Stimulated activated naive CD8-positive, alpha-beta T cell treated with anti-CD3 and anti-CD28 coated beads, Interleukin-15, Interleukin-2, amounts not matched to agents 100 ng/mL and 50 ng/mL, for 24 hours (primary cell): ENCODE data around the gene SEZ6L.

Source experiments
- H3K27ac Mint-ChIP-seq: one replicate; pipeline ENCODE4 v1.8.0; 2021; ENCODE audit warnings: mild to moderate bottlenecking, mixed read lengths
- H3K27me3 Mint-ChIP-seq: one replicate; pipeline ENCODE4 v1.8.0; 2021; ENCODE audit warnings: mixed read lengths
- H3K36me3 Mint-ChIP-seq: one replicate; pipeline ENCODE4 v1.8.0; 2021; ENCODE audit warnings: low read depth, mixed read lengths
- H3K4me1 Mint-ChIP-seq: one replicate; pipeline ENCODE4 v1.8.0; 2021; ENCODE audit warnings: low read depth, mixed read lengths
- H3K4me3 Mint-ChIP-seq: one replicate; pipeline ENCODE4 v1.8.0; 2021; ENCODE audit warnings: mild to moderate bottlenecking, mixed read lengths
- H3K9me3 Mint-ChIP-seq: one replicate; pipeline ENCODE4 v1.8.0; 2021; ENCODE audit warnings: mixed read lengths

Gene SEZ6L

GRCh38 chr22:26286091-26286820 is 117.0 kb downstream of the SEZ6L start:
- H3K9me3 Mint-ChIP-seq, result no peaks in the 10 kb centered on the region

GRCh38 chr22:26287382-26288225 is 118.3 kb downstream of the SEZ6L start:
- no peaks in the 10 kb centered on the region for H3K36me3 Mint-ChIP-seq
- H3K27me3 Mint-ChIP-seq, result peaks cover 4% of the 10 kb centered on the region
- no peaks in the 10 kb centered on the region for H3K4me1 Mint-ChIP-seq
- H3K4me3 Mint-ChIP-seq, result no peak overlapping the region
- no peaks in the 10 kb centered on the region for H3K9me3 Mint-ChIP-seq
- no peak overlapping the region for H3K27ac Mint-ChIP-seq

More at GRCh38 chr22:26286091-26286820, 117.0 kb downstream of the SEZ6L start:
- no peaks in the 10 kb centered on the region for H3K4me1 Mint-ChIP-seq
- peaks cover 8% of the 10 kb centered on the region for H3K27me3 Mint-ChIP-seq
- H3K4me3 Mint-ChIP-seq, result no peak overlapping the region
- H3K27ac Mint-ChIP-seq, result no peak overlapping the region
- H3K36me3 Mint-ChIP-seq, result no peaks in the 10 kb centered on the region

DNA sequence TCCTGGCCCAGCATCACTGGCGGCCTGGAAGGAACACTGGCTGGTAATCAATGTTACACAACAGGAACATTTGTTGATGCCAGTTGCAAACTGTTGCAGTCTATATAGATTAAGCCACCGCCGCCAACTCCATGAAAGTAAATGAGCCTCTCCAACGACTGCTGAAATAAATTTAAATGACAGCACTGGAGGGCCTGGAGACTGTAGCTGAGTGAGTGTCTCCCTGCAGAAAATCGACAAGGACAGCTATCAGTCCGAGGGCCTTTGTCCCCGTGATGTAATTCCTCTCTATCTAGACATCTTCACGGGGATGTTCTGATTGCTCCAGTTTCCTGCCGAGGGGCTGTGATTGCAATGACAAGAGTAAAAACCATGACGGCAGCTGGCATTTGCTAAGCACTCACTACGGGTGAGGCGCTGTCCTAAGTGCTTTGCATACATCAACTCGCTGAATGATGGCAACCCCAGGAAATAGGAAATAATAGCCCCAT is 120.4 kb downstream of the SEZ6L start:
- Mint-ChIP-seq H3K9me3 (no peaks in the 10 kb centered on the region), H3K4me1 (peaks cover 8% of the 10 kb centered on the region), H3K27ac (no peak overlapping the region), H3K27me3 (peaks cover 4% of the 10 kb centered on the region), H3K4me3 (no peak overlapping the region), H3K36me3 (no peaks in the 10 kb centered on the region)

DNA sequence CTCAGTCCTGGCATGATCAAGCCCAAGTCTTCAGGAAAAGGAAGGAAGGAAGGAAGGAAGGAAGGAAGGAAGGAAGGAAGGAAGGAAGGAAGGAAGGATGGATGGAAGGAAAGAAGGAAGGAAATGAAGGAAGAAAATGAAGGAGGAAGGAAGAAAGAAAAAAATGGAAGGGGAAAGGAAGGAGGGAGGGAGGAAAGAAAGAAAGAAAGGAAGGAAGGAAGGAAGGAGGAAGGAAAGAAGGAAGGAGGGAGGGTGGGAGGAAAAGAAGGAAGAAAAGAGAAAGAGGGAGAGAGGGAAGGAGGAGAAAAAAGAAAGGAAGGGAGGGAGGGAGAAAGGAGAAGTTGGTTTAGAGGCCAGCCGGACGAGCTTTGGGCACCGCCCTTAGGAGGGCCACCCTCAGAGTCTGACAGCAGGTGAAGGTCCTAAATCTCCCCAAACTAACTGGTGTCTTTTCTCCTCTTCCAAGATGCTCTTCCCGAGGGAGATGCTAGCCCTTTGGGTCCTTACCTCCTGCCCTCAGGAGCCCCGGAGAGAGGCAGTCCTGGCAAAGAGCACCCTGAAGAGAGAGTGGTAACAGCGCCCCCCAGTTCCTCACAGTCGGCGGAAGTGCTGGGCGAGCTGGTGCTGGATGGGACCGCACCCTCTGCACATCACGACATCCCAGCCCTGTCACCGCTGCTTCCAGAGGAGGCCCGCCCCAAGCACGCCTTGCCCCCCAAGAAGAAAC is 122.8 kb downstream of the SEZ6L start:
- H3K27me3 Mint-ChIP-seq, result peaks cover 2% of the 10 kb centered on the region
- no peaks in the 10 kb centered on the region for H3K36me3 Mint-ChIP-seq
- H3K4me3 Mint-ChIP-seq, result no peak overlapping the region
- H3K27ac Mint-ChIP-seq, result no peak overlapping the region
- H3K9me3 Mint-ChIP-seq, result no peaks in the 10 kb centered on the region
- peaks cover 15% of the 10 kb centered on the region for H3K4me1 Mint-ChIP-seq

DNA sequence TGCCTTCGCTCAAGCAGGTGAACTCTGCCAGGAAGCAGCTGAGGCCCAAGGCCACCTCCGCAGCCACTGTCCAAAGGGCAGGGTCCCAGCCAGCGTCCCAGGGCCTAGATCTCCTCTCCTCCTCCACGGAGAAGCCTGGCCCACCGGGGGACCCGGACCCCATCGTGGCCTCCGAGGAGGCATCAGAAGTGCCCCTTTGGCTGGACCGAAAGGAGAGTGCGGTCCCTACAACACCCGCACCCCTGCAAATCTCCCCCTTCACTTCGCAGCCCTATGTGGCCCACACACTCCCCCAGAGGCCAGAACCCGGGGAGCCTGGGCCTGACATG is 123.4 kb downstream of the SEZ6L start:
- Mint-ChIP-seq H3K4me1 (peaks cover 15% of the 10 kb centered on the region), H3K4me3 (no peak overlapping the region)

DNA sequence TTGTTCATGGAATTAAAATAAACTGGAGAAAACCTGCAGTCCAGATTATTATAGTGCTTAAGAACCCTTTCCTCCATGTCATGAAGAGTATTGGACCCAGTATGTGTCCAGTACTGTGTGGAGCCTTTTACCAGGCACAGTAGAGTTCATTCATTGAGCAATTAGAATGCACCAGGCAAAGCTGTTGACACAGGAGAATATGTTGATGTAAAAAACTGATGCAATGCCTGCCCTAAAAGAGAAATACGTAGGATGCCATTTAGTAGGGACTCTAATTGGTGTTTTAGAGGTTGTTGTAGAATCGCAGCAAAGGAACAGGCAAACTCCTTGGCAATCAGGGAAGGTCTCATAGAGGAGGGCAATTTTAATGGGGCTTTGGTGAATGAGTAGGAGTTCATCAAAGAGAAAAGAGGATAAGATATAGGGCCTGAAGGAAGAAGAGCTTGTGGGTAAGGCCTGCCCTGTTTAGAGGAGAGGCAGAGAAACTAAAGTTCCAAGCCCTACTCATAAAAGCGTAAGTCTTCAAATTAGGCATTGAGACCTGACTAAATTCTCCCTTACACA is 126.4 kb downstream of the SEZ6L start:
- Mint-ChIP-seq H3K4me1 (peaks cover 15% of the 10 kb centered on the region), H3K4me3 (no peak overlapping the region), H3K36me3 (no peaks in the 10 kb centered on the region), H3K27ac (no peak overlapping the region), H3K27me3 (no peaks in the 10 kb centered on the region), H3K9me3 (no peaks in the 10 kb centered on the region)

More for the DNA sequence above, 123.4 kb downstream of the SEZ6L start:
- Mint-ChIP-seq H3K27ac (no peak overlapping the region), H3K36me3 (no peaks in the 10 kb centered on the region), H3K9me3 (no peaks in the 10 kb centered on the region), H3K27me3 (no peaks in the 10 kb centered on the region)

DNA sequence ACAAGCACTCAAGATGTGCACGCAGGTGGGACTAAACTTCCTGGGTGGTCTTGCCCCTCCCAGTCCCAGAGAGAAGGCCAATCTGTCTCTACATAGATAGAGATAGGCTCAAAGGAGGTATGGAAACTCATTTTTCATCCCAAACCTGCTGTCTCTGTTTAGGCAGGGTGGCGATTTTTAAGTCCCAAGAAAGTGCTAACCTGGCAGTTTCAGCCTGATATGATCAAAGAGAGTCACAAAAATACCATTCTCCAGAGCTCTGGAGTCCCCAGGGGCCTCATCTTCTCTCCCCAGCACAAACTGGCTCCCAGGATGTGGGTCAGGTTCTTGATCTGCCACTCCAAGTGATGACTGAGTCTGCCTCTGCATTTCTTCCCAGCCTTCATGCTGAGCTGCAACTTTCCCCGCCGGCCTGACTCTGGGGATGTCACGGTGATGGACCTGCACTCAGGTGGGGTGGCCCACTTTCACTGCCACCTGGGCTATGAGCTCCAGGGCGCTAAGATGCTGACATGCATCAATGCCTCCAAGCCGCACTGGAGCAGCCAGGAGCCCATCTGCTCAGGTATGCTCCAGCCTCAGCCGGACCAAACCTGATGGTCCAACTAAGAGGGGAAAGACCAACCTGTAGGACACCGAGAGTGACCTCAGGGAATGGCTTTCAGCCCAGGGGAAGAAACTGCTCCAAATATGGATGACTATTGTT is 129.5 kb downstream of the SEZ6L start:
- H3K9me3 Mint-ChIP-seq, result no peaks in the 10 kb centered on the region
- peaks cover 20% of the 10 kb centered on the region for H3K27me3 Mint-ChIP-seq
- H3K4me1 Mint-ChIP-seq, result peaks cover 15% of the 10 kb centered on the region
- no peaks in the 10 kb centered on the region for H3K36me3 Mint-ChIP-seq
- H3K4me3 Mint-ChIP-seq, result no peak overlapping the region
- H3K27ac Mint-ChIP-seq, result no peak overlapping the region

- Mint-ChIP-seq H3K9me3 (no peaks in the 10 kb centered on the region), H3K27me3 (peaks cover 42% of the 10 kb centered on the region), H3K36me3 (no peaks in the 10 kb centered on the region), H3K4me1 (no peaks in the 10 kb centered on the region), H3K4me3 (no peak overlapping the region), H3K27ac (no peak overlapping the region)
These were observed 133.5 kb downstream of the SEZ6L start for GRCh38 chr22:26302726-26303125.

DNA sequence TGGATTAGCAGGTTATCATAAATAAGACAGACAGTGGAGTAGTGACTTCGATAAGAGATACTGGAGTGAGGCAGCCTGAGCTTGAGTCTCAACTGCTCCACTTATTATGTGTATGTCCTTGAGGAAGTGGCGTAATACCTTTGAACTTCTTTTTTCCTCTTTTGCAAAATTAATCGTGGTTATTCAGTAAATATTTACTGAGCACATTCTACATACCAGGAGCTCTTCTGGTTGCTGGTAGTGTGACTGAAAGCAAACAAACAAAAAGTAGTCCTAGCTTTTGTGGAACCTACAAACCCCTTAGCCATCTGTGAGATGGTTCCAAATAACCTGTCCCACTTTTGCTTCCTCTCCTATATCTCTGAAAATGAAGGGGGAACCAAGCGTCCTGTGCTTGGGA is 134.2 kb downstream of the SEZ6L start:
- H3K27me3 Mint-ChIP-seq, result peaks cover 47% of the 10 kb centered on the region
- H3K4me1 Mint-ChIP-seq, result no peaks in the 10 kb centered on the region
- H3K27ac Mint-ChIP-seq, result no peak overlapping the region
- H3K36me3 Mint-ChIP-seq, result no peaks in the 10 kb centered on the region
- no peaks in the 10 kb centered on the region for H3K9me3 Mint-ChIP-seq
- H3K4me3 Mint-ChIP-seq, result no peak overlapping the region

DNA sequence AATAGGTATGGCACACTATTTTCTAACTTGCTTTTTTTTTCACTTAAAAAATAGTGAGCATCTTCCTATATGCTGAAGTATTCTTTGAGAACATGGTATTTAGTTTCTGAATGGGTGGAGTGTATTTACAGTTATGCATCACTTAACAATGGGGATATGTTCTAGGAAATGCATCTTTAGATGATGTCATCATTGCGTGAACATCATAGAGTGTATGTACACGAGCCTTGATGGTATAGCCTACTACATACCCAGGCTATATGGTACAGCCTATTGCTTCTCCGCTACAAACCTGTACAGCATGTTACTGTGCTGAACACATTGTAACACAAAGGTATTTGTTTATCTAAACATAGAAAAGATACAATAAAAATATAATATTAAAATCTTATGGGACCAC is 135.5 kb downstream of the SEZ6L start:
- H3K27me3 Mint-ChIP-seq, result peaks cover 49% of the 10 kb centered on the region

DNA sequence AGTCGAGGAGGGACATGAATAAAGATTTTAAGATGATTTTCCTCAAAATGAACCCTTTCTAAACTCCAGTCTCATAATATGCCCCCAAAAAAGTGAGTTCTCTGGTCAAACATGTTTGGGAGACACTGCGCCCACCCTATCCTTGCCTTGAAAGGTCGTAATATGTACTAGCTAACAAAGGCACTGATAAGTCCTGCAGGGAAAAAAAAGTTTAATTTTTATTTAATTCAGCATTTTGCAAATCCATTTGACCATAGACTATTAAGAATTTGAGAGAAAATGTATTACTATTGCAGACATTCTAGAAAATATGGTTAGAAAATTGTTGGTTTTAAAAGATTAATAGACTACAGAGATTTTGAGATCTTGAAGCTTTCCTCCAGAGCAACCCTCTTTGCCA is 139.2 kb downstream of the SEZ6L start:
- H3K4me3 Mint-ChIP-seq, result no peak overlapping the region
- H3K27ac Mint-ChIP-seq, result no peak overlapping the region
- H3K36me3 Mint-ChIP-seq, result no peaks in the 10 kb centered on the region
- no peaks in the 10 kb centered on the region for H3K4me1 Mint-ChIP-seq
- no peaks in the 10 kb centered on the region for H3K9me3 Mint-ChIP-seq
- H3K27me3 Mint-ChIP-seq, result peaks cover 33% of the 10 kb centered on the region

More for the DNA sequence above, 135.5 kb downstream of the SEZ6L start:
- H3K4me1 Mint-ChIP-seq, result no peaks in the 10 kb centered on the region
- no peaks in the 10 kb centered on the region for H3K36me3 Mint-ChIP-seq
- no peaks in the 10 kb centered on the region for H3K9me3 Mint-ChIP-seq
- H3K27ac Mint-ChIP-seq, result no peak overlapping the region
- H3K4me3 Mint-ChIP-seq, result no peak overlapping the region

- H3K4me3 Mint-ChIP-seq, result no peak overlapping the region
- no peaks in the 10 kb centered on the region for H3K4me1 Mint-ChIP-seq
- no peaks in the 10 kb centered on the region for H3K36me3 Mint-ChIP-seq
- no peak overlapping the region for H3K27ac Mint-ChIP-seq
- H3K27me3 Mint-ChIP-seq, result peaks cover 20% of the 10 kb centered on the region
- no peaks in the 10 kb centered on the region for H3K9me3 Mint-ChIP-seq
These were observed 141.4 kb downstream of the SEZ6L start for GRCh38 chr22:26310616-26311015.

GRCh38 chr22:26313291-26313690 is 144.0 kb downstream of the SEZ6L start:
- H3K27me3 Mint-ChIP-seq, result peaks cover 8% of the 10 kb centered on the region

GRCh38 chr22:26314171-26314570 is 144.9 kb downstream of the SEZ6L start:
- Mint-ChIP-seq H3K27ac (no peak overlapping the region), H3K27me3 (peaks cover 10% of the 10 kb centered on the region)

More at GRCh38 chr22:26313291-26313690, 144.0 kb downstream of the SEZ6L start:
- Mint-ChIP-seq H3K36me3 (no peaks in the 10 kb centered on the region), H3K27ac (no peak overlapping the region), H3K9me3 (no peaks in the 10 kb centered on the region), H3K4me3 (no peak overlapping the region), H3K4me1 (no peaks in the 10 kb centered on the region)

More at GRCh38 chr22:26314171-26314570, 144.9 kb downstream of the SEZ6L start:
- Mint-ChIP-seq H3K9me3 (no peaks in the 10 kb centered on the region), H3K4me3 (no peak overlapping the region), H3K4me1 (no peaks in the 10 kb centered on the region), H3K36me3 (no peaks in the 10 kb centered on the region)
